ENCODE measurements around the gene TAS2R7.
A peak's percentile ranks its signal among the peaks of the same experiment; 100 is the strongest.
"Not testable (repeated sequence)": the region's sequence is repeated elsewhere in the genome, so short reads cannot be mapped to it uniquely, and the experiment has no call there.

The TAS2R7 gene, protein sequence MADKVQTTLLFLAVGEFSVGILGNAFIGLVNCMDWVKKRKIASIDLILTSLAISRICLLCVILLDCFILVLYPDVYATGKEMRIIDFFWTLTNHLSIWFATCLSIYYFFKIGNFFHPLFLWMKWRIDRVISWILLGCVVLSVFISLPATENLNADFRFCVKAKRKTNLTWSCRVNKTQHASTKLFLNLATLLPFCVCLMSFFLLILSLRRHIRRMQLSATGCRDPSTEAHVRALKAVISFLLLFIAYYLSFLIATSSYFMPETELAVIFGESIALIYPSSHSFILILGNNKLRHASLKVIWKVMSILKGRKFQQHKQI

DNA sequence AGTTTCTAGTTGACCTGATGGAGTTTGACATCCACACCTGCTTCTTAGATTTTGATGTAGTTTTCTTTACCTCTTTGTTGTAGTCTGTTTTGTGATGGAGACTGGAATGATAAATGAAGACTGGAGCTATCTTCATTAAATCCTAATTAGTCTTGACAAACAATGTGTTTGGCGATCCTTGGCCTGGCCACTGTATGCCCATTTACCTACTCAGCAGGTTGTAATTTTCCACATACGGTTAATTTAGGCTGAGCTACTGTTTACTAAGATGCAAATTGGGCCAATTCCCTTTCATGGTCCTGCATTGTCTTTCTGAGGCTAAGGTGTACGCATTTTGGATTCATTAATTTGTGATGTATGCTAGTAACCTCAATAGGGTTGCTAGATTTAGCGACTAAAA lies at the start of gene TAS2R7:
Gene TAS2R7 (minus strand): TSS at position 41 of the 400 bp plus-strand sequence. CDS start 57 bp downstream, outside the sequence.
- no peak for DNase-seq

DNA sequence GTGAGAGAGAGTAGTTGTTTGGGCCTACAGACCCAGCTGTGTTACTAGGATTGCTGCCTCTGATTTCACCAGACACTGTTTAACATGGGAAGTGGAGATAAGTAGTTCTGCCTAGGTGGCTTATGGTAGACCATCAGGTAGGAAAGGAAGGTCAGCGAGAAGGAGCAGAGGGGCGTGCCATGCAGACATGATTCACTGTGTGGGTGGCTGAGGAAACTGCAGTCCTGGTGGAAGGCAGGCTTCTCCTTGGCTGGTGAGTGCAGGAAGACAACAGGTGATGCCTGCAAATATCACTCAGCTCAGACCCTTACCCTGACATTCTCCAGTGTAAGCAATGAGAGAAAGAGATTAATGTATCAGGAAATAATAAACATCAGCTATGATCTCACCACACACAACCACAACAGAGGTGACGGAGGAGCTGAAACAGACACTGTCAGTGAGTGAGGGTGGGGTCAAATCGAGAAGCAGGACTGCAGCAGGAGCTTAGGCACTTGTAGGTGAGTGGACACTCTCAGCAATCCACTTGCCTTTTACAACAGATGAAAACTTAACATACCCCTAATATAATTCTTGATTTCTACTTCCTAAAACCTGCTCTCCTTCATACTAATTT lies 48.9 kb upstream of the TAS2R7 start:
- no peak for DNase-seq

DNA sequence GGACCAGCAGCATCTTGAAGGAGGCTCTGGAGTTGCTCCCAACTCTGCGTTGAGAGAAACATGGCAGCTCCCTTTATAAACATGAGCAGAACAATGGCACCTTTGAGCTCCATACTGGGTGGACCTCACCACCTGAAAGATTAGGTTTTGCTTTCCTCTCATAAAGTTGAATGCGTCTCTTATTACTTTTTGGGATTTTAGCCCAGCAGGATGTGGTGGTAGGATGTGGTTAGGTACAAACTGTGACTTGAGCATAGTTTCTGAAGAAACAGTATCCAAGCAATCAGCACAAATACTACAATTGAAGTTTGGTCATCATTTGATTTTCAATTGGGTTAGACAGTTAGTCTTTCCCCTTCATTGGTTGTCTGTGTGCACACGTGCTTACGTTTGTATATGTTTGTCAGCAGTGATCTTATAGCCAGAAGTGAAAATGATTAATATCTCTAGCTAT lies 47.0 kb upstream of the TAS2R7 start, which contains the start of gene PRR4:
Gene PRR4 (minus strand): TSS at position 51 of the 454 bp plus-strand sequence. CDS start 38 bp downstream, at position 13.
- DNase-seq = peak; percentile 18

DNA sequence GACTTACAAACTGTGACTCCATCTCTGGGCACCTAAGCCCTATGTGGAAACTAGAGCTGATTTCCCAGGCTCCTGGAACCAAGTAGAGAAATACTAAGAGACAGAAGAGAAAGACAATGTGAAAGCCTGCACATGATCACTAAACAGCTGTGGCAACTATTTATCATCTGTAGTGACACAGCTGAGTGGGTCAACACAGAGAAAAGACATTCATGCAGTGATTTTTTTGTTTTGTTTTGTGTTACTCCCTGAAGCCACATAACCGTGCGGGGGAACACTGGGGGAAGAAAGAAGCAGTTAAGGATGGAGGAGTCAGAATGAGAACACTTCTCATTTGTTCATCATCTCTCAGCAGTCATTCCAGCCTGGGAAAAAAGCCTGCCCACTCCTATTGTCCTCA lies 45.3 kb upstream of the TAS2R7 start:
- no peak for DNase-seq

DNA sequence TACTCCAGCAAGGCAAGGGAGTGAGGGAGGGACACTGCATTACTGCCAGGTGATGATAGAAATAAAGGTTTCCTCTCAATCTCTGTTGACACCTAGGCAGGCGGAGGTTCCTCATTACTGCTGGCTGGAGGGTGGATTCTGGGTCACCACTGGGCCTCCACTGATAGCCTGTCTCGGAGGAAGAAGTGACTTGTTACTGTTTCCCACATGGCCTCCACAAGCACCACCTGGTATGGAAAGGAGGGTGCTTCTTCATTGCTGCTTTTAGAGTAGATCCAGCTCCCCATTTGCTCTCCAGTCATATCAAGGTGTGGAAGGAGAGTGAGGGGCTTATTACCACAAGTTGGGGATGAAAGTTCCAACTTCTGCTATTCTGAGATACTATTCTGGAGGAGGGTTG lies 40.4 kb upstream of the TAS2R7 start:
- no peak for DNase-seq

- DNase-seq = no peak
Measured at GRCh38 chr12:10838461-10838860, 36.0 kb upstream of the TAS2R7 start.

GRCh38 chr12:10829994-10830393 lies 27.6 kb upstream of the TAS2R7 start:
- no peak for DNase-seq

GRCh38 chr12:10826258-10826657 lies 23.8 kb upstream of the TAS2R7 start, which contains the start of gene TAS2R10:
TSS of gene TAS2R10 (minus strand) at chr12:10826358. CDS start at chr12:10826269, 89 bp downstream.
- no peak for DNase-seq

DNA sequence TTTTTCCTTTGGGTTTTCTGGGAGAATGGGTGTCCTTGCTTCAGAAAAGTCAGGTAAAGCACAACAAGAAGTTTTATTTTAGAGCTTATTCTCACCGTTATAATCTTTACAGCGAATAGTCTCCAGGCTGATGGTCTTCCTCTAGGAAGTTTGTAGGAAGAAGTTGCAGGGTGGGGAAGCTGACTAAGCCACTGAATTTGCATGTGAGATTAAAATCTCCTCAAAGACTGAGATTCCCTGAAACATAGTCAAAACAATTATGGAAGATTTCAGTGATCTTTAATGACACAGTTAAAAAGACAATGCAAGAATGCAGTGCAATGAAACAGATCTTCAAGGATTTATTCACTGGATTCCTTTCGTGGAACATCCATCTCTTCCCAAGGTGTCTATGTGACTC lies 22.5 kb upstream of the TAS2R7 start:
- no peak for DNase-seq

DNA sequence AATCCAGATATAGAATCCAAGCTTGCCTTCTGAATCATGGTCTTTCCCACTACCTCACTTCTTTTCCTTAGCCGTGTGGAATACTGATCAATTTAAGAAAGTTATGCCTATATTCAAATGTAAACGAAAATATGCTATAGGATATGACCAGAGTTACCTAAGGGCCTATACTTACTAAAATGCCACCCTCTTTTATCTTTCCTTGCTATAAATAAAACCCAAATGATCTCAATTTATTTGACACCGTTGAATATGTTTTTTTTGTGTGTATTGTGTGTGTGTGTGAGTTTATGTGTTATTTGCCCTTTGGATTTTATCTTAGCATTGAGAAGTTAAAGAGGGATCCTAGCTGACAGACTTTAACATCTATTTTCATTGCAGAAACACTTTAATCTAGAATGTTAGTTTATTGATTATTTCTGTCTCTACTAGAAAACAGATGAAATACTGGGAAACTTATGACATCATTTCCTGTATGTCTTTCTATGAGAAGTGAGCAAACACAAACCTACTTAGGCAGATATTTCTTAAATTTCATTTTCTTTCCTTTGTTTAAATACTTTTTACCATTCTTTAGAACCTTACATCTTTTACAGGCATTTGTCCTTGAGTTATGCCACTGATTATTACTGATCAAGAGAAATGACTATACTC lies 9.6 kb upstream of the TAS2R7 start:
- no peak for DNase-seq

GRCh38 chr12:10810068-10810467 lies 7.6 kb upstream of the TAS2R7 start, which contains the start of gene TAS2R9:
TSS of gene TAS2R9 (minus strand) at chr12:10810168. CDS start at chr12:10810075, 93 bp downstream.
- no peak for DNase-seq

- DNase-seq = no peak
Measured at GRCh38 chr12:10807186-10807585, 4.8 kb upstream of the TAS2R7 start, which contains the start of gene TAS2R8. TSS of gene TAS2R8 (minus strand) at chr12:10807286. CDS start at chr12:10806980, 306 bp downstream.

- DNase-seq = no peak
Measured at GRCh38 chr12:10801741-10802140, 686 bp downstream of the TAS2R7 start.

DNA sequence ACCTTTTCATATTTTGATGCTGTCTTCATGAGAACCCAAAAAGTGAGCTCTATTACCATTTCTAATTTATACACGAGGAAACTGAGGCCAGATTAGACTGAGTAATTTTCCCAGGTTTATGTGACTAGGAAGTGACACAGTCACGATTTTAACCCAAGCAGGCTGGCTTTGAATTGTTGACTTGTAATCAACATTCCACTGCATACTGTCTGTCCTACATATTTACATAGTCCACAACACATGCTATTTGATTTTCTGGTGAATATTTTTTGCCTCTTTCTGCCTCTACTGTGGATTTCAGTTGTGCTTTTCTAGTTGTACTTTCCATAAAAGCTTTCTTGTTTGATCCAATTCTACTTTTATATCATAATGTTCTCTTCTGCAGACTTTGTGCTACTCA lies 8.2 kb downstream of the TAS2R7 start:
- no peak for DNase-seq

DNA sequence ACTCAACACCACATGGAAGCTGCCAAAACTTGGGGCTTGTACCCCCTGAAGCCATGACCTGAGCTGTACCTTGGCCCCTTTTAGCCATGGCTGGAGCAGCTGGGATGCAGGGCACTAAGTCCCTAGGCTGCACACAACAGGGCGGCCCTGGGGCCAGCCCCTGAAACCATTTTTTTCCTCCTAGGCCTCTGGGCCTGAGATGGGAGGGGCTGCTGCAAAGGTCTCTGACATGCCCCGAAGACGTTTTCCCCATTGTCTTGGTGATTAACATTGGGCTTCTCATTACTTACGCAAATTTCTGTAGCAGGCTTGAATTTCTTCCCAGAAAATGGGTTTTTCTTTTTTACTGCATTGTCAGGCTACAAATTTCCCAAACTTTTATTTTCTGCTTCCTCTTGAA lies 10.7 kb downstream of the TAS2R7 start:
- not testable (repeated sequence) for DNase-seq

DNA sequence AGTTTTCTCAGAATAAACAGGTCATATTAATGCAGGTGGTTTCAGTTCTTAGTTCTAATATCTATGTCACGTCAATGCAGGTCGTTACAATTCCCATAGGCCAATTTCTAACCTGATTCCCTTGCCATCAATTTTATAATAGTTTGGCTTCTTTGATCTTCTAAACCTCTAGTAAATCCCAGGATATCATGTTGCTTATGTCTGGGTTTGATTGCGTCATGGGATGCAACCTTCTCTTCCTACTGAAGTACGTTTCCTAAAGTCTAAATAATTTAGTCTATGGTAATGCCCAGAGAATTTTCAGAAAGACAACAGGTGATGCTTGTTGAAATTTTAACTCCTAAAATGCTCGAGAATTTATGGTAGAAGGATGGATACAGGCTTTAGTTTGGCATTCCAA lies 19.2 kb downstream of the TAS2R7 start:
- no peak for DNase-seq

DNA sequence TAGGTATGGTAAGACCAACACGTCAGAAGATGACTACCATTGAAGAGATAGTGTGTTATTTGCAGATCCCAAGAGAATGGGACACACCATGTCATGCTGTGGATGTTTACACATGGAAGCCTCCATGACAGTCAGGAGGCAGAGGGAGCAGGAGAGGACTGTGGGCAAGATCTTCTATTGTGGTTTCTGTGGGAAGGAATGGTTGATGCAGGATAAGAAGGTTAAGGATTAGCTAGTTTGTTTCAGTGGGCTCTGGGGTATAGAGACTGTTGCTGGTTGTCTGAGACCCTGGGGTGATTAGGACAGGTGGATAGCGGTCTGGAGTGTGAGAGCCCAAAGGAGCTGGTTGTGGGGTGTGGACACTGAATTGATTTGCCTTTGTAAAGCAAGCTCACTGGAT lies 23.3 kb downstream of the TAS2R7 start:
- no peak for DNase-seq

- peak; percentile 21 for DNase-seq
Measured at GRCh38 chr12:10771132-10771733, 31.2 kb downstream of the TAS2R7 start.

DNA sequence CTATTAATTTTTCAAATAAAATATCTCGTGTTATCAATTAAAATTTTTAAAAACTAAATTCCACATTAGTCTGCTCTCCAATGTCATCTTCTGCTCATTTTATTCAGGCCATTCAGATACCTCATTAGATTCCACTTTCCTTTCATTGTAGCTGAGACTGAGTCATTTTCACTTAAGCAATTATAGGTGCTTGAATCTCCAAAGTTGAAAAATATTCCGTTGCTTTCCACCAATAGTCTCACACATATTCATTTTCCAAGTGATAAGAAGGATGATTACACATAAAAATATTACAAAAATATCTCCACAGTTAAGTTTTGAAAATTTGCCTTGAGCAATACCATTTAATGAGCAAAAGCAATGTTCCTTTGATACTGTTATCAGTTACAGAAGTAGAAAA lies 42.8 kb downstream of the TAS2R7 start:
- no peak for DNase-seq

- no peak for DNase-seq
Measured at GRCh38 chr12:10756194-10756593, 46.2 kb downstream of the TAS2R7 start.

- DNase-seq = no peak
Measured at GRCh38 chr12:10753059-10753458, 49.4 kb downstream of the TAS2R7 start.

All from activated CD4-positive, alpha-beta T cell treated with anti-CD3 and anti-CD28 coated beads, Interleukin-2, amount 50 U/mL, for 16 hours (primary cell).